ENCODE data around the gene FSD1. TPM values are rescaled to one million over a fixed set of nuclear protein-coding genes. Genes with fewer than 3 reads are reported as not detected.
"Not testable (repeated sequence)": the region's sequence is repeated elsewhere in the genome, so short reads cannot be mapped to it uniquely, and the experiment has no call there.

FSD1 gene
- total RNA-seq, 3 donors from 2014 or later (not counting 1 experiment from before 2014, with no cell fraction given), result 15.5 to 18.2 (median 16.4) TPM

DNA sequence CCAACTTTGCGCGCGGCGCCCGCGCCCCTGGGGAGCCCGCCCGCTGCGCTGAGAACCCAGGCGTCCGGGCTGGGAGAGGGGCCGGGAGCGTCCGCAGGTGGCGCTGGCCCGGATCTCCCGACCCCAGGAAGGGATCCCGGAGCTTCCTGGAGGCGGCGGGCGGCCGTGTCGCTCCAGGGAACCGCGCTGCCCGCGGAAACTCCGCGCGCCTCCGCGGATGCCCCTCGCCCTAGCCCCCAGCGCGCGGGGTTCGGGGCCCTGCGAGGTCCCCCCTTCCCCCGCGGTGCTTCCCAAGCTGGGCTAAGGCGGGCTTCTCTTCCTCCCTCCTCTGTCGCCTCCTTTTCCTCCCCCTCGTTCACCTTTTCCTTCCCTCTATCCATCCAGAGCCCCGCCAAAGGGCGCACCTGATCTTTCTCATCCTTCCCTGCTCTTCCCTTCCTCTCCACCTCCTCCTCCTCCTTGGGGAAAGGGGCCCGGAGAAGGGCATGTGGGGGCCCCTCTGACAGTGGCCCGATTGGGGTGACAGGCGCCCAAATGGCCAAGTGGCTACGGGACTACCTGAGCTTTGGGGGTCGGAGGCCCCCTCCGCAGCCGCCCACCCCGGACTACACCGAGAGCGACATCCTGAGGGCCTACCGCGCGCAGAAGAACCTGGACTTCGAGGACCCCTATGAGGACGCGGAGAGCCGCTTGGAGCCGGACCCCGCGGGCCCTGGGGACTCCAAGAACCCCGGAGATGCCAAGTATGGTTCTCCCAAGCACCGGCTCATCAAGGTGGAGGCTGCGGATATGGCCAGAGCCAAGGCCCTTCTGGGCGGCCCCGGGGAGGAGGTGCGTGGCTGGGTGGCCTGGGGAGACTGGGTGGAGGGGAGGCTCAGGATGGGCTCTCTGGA is 24.6 kb upstream of the FSD1 start:
- peaks cover 5 to 6% of the 10 kb centered on the region in 2 donors for H3K4me1 Mint-ChIP-seq
- no peak overlapping the region for H3K27ac Mint-ChIP-seq
- no peaks in the 10 kb centered on the region for H3K9me3 Mint-ChIP-seq
- Histone ChIP-seq H3K27ac (ENCODE audit: low read length) (no peak overlapping the region), H3K4me3 (ENCODE audit: low read length) (no peak overlapping the region), H3K4me1 (ENCODE audit: control insufficient read depth, insufficient read depth, low read length) (peaks cover 12% of the 10 kb centered on the region), H3K9me3 (ENCODE audit: control insufficient read depth, insufficient read depth, low read length) (no peaks in the 10 kb centered on the region), H3K36me3 (ENCODE audit: control insufficient read depth, insufficient read depth, low read length) (no peaks in the 10 kb centered on the region), H3K27me3 (ENCODE audit: control insufficient read depth, insufficient read depth, low read length) (peaks cover 9% of the 10 kb centered on the region)
- DNase-seq (no peak), ATAC-seq (peak in 1 of 3 donors; percentile 57)
- TF ChIP-seq, protein P1, sequence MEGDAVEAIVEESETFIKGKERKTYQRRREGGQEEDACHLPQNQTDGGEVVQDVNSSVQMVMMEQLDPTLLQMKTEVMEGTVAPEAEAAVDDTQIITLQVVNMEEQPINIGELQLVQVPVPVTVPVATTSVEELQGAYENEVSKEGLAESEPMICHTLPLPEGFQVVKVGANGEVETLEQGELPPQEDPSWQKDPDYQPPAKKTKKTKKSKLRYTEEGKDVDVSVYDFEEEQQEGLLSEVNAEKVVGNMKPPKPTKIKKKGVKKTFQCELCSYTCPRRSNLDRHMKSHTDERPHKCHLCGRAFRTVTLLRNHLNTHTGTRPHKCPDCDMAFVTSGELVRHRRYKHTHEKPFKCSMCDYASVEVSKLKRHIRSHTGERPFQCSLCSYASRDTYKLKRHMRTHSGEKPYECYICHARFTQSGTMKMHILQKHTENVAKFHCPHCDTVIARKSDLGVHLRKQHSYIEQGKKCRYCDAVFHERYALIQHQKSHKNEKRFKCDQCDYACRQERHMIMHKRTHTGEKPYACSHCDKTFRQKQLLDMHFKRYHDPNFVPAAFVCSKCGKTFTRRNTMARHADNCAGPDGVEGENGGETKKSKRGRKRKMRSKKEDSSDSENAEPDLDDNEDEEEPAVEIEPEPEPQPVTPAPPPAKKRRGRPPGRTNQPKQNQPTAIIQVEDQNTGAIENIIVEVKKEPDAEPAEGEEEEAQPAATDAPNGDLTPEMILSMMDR (IDR thresholded peaks at IDR 0.05), result no peak
- H3K36me3 Mint-ChIP-seq, result no peaks in the 10 kb centered on the region
- H3K27me3 Mint-ChIP-seq (ENCODE audit: low read depth in 2 of 2), result peaks cover 6 to 14% of the 10 kb centered on the region in 2 donors
- peak overlapping the region; percentile 70 for H3K4me3 Mint-ChIP-seq
- WGBS (ENCODE audit: insufficient coverage), result 6% methylated on average over 71 of the region's 71 CpGs
- intact Hi-C loops (cut with micrococcal nuclease), result no loop called here

DNA sequence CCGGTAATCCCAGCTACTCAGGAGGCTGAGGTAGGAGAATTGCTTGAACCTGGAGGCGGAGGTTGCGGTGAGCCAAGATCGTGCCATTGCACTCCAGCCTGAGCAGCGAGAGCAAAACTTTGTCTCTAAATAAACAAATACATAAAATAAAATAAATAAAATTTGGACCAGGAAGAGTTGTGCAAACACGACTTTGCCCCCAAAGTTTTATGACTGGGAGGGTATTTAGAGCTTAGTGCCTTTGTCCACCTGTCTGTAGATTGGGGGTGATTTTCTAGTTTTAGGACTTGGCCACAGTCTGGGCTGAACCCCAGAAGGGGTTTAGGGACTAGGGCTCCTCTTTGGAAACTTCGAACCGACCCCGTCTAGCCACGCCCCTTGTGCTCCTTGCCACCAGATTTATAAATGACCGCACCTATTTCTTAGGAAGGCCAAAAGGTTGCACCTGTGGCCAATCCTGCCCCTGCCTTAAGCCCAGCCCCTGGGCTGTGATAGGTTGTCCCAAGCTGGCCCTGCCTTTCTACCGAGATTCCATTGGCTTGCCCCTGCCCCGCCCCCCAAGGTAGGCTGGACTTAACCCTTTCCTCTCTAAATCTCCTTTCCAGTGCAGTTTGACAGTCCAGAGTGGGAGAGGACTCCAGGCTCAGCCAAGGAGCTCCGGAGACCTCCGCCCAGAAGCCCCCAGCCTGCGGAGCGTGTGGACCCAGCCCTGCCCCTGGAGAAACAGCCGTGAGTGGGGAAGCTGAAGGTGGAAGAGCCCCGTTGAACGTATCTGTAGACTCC is 20.0 kb upstream of the FSD1 start:
- Histone ChIP-seq H3K27me3 (ENCODE audit: control insufficient read depth, insufficient read depth, low read length) (peaks cover 9% of the 10 kb centered on the region), H3K4me1 (ENCODE audit: control insufficient read depth, insufficient read depth, low read length) (peaks cover 8% of the 10 kb centered on the region), H3K9me3 (ENCODE audit: control insufficient read depth, insufficient read depth, low read length) (no peaks in the 10 kb centered on the region), H3K4me3 (ENCODE audit: low read length) (no peak overlapping the region), H3K36me3 (ENCODE audit: control insufficient read depth, insufficient read depth, low read length) (no peaks in the 10 kb centered on the region), H3K27ac (ENCODE audit: low read length) (no peak overlapping the region)
- Mint-ChIP-seq H3K36me3 (no peaks in the 10 kb centered on the region), H3K4me3 (no peak overlapping the region), H3K27me3 (ENCODE audit: low read depth in 2 of 2) (peaks cover 6 to 11% of the 10 kb centered on the region in 2 donors), H3K27ac (no peak overlapping the region), H3K9me3 (no peaks in the 10 kb centered on the region), H3K4me1 (peaks cover 5 to 6% of the 10 kb centered on the region in 2 donors)
- DNase-seq, result no peak
- TF ChIP-seq, protein P1 (IDR thresholded peaks at IDR 0.05), result no peak
- ATAC-seq, result no peak
- 71% methylated on average over 16 of the region's 20 CpGs for WGBS (ENCODE audit: insufficient coverage)
- intact Hi-C loops (cut with micrococcal nuclease), result no loop called here

DNA sequence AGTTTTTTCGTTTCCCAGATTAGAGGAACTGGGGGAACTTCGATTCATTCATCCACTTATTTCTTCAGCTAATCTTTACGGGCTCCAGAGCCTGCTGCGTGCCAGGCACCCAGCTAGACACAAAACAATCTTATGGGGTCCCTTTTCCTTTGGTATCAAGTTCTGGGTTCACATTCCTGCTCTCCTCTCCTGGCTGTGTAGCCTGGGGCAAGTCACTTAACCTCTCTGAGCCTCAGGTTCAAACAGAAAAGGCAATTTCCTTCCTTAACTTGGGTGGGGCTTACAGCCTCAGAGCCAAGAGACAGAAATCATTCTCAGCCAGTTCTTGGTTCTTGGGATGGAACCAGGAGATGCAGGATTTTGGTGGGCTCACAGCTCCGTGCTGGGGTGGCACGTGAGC is 19.4 kb upstream of the FSD1 start:
- intact Hi-C loops (cut with micrococcal nuclease), result no loop called here
- no peak overlapping the region for H3K27ac ChIP-seq (ENCODE audit: low read length)

DNA sequence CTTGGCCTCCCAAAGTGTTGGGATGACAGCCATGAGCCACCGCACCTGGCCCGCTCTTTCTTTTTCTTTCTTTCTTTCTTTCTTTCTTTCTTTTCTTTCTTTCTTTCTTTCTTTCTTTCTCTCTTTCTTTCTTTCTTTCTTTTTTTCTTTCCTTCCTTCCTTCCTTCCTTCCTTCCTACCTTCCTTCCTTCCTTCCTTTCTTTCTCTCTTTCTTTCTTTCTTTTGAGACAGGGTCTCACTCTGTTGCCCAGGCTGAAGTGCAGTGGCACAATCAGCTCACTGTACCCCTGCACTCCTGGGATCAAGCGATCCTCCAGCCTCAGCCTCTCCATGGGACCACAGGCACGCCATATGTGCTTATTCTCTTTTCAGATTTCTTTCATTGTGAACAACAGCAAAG is 18.3 kb upstream of the FSD1 start:
- H3K4me1 Mint-ChIP-seq; DNase-seq; H3K36me3 ChIP-seq (ENCODE audit: control insufficient read depth, insufficient read depth, low read length); H3K36me3 Mint-ChIP-seq; intact Hi-C loops (cut with micrococcal nuclease); H3K27me3 ChIP-seq (ENCODE audit: control insufficient read depth, insufficient read depth, low read length); H3K4me3 Mint-ChIP-seq; H3K27ac ChIP-seq (ENCODE audit: low read length); H3K9me3 Mint-ChIP-seq; H3K4me1 ChIP-seq (ENCODE audit: control insufficient read depth, insufficient read depth, low read length); ATAC-seq; H3K4me3 ChIP-seq (ENCODE audit: low read length); H3K27me3 Mint-ChIP-seq (ENCODE audit: low read depth in 2 of 2); H3K27ac Mint-ChIP-seq; H3K9me3 ChIP-seq (ENCODE audit: control insufficient read depth, insufficient read depth, low read length): not testable (repeated sequence)
- WGBS (ENCODE audit: insufficient coverage), result 95% methylated on average over 4 of the region's 4 CpGs

More for the DNA sequence above, 19.4 kb upstream of the FSD1 start:
- no peak overlapping the region for H3K27ac Mint-ChIP-seq
- peaks cover 1% of the 10 kb centered on the region in 2 donors for H3K4me1 Mint-ChIP-seq
- Histone ChIP-seq H3K9me3 (ENCODE audit: control insufficient read depth, insufficient read depth, low read length) (no peaks in the 10 kb centered on the region), H3K4me1 (ENCODE audit: control insufficient read depth, insufficient read depth, low read length) (peaks cover 2% of the 10 kb centered on the region), H3K36me3 (ENCODE audit: control insufficient read depth, insufficient read depth, low read length) (no peaks in the 10 kb centered on the region), H3K4me3 (ENCODE audit: low read length) (no peak overlapping the region), H3K27me3 (ENCODE audit: control insufficient read depth, insufficient read depth, low read length) (peaks cover 4% of the 10 kb centered on the region)
- H3K4me3 Mint-ChIP-seq, result no peak overlapping the region
- TF ChIP-seq, protein P1 (IDR thresholded peaks at IDR 0.05), result no peak
- ATAC-seq (no peak), DNase-seq (no peak)
- 88% methylated on average over 6 of the region's 6 CpGs for WGBS (ENCODE audit: insufficient coverage)
- peaks cover 2 to 7% of the 10 kb centered on the region in 2 donors for H3K27me3 Mint-ChIP-seq (ENCODE audit: low read depth in 2 of 2)
- H3K36me3 Mint-ChIP-seq, result no peaks in the 10 kb centered on the region
- no peaks in the 10 kb centered on the region for H3K9me3 Mint-ChIP-seq

All from natural killer cell (primary cell).